Stomach (tissue), 9 donors: ENCODE measurements around the gene TOM1L1. TPM values are rescaled to one million over a fixed set of nuclear protein-coding genes. Genes with fewer than 3 reads are reported as not detected.

Source experiments
- DNase-seq, 2 donors: peaks; one replicate each; pipeline versions ENCODE4 v3.0.0 to v3.0.0-alpha.2; 2013 to 2019
- H3K27ac ChIP-seq, 5 donors: fragments of 200-600 bp in 4 of 5; sonication (generic) in 4 of 5; one replicate each; pipeline ENCODE4 v1.5.1; 2013 to 2019; ENCODE audit warnings: mild to moderate bottlenecking in 1 of 5, moderate library complexity in 1 of 5
- H3K27me3 ChIP-seq, 3 donors: fragments of 200-600 bp; sonication (generic); one replicate each; pipeline ENCODE4 v1.5.1; 2017 to 2019; ENCODE audit warnings: mixed run types in 1 of 3
- H3K36me3 ChIP-seq, 4 donors: fragments of 200-600 bp; sonication (generic); 1 replicate in 3 of 4; 2 replicates in 1 of 4; pipeline ENCODE4 v1.5.1; 2016 to 2019
- H3K4me1 ChIP-seq, 4 donors: fragments of 200-600 bp; sonication (generic); one replicate each; pipeline ENCODE4 v1.5.1; 2016 to 2019
- H3K4me3 ChIP-seq, 4 donors: fragments of 200-600 bp; sonication (generic) in 3 of 4; one replicate each; pipeline ENCODE4 v1.5.1; 2016 to 2019; ENCODE audit warnings: mild to moderate bottlenecking in 1 of 4
- H3K9me3 ChIP-seq, 4 donors: fragments of 200-600 bp; sonication (generic); one replicate each; pipeline ENCODE4 v1.5.1; 2016 to 2019
- CTCF ChIP-seq, 7 experiments: fragments of 450-650 bp in 4 of 7; fragments of 200-600 bp in 3 of 7; sonication (generic) in 3 of 7; IDR thresholded peaks; one replicate each; pipeline ENCODE4 v1.5.1; 2016 to 2019; ENCODE audit warnings: antibody characterized with exemption in 7 of 7, control low read depth in 2 of 7, mild to moderate bottlenecking in 1 of 7
- EP300 ChIP-seq: sonication (generic); formaldehyde crosslinking; IDR thresholded peaks from one replicate; pipeline ENCODE4 v1.6.1; 2017; ENCODE audit warnings: antibody characterized with exemption
- POLR2A ChIP-seq, 4 donors: fragments of 450-650 bp; IDR thresholded peaks; one replicate each; pipeline ENCODE4 v1.6.1; 2016; ENCODE audit warnings: antibody characterized with exemption in 4 of 4, control low read depth in 2 of 4, mild to moderate bottlenecking in 1 of 4, moderate library complexity in 1 of 4
- POLR2AphosphoS5 ChIP-seq, 3 donors: sonication (generic); formaldehyde crosslinking; IDR thresholded peaks; one replicate each; pipeline ENCODE4 v1.6.1; 2016; ENCODE audit warnings: antibody characterized with exemption in 3 of 3
- WGBS, 5 donors: extraction: QIAGEN DNeasy Blood & Tissue Kit in 3 of 5; methylation state at CpG; one replicate each; pipeline versions ENCODE4 v1.1.5 to v1.1.7; 2013 to 2018; 5-methylcytosine and 5-hydroxymethylcytosine counted together
- intact Hi-C: fragments of 100-400 bp; cut with DNase I; formaldehyde crosslinking; loops from one replicate; pipeline ENCODE4 v1.15.1; 2023; ENCODE audit warnings: low total_unique reads
- polyA plus RNA-seq, 3 donors: library from polyadenylated mRNA; stranded (reverse); fragments of 200-250 nt; gene quantifications; one replicate each; pipeline ENCODE4 v1.2.3, GENCODE V29; 2013
- total RNA-seq, 5 donors: library from RNA; depleted of rRNA; stranded (reverse); fragments of >200 nt; gene quantifications; one replicate each; pipeline versions ENCODE4 v1.1.0 to v1.2.3, GENCODE V29; 2014 to 2016
- donor health status: healthy with polysubstance abuse.
- donor health status: Bipolar disorder and iron deficiency.
- donor health status: healthy.

The TOM1L1 gene
- total and polyA plus RNA-seq, 8 donors, result 19.4 to 134 (median 47.6) TPM

GRCh38 chr17:54972406-54973138 lies 71.9 kb downstream of the TOM1L1 start:
- Histone ChIP-seq H3K9me3 (no peaks in the 10 kb centered on the region), H3K4me1 (peaks cover 16 to 49% (median 35%) of the 10 kb centered on the region in 4 donors), H3K36me3 (no peaks in the 10 kb centered on the region), H3K27ac (no peak overlapping the region), H3K27me3 (no peaks in the 10 kb centered on the region), H3K4me3 (no peak overlapping the region)
- WGBS, 5 donors, result 50 to 74% (median 58%) methylated on average over 3 of the region's 3 CpGs
- no peak for DNase-seq
- intact Hi-C loops, result no loop called here
- TF ChIP-seq POLR2A (IDR thresholded peaks at IDR 0.05) (no peak), EP300 (no peak), CTCF (IDR thresholded peaks at IDR 0.05) (no peak), POLR2AphosphoS5 (IDR thresholded peaks at IDR 0.05) (no peak)

GRCh38 chr17:54974759-54975158 lies 74.1 kb downstream of the TOM1L1 start:
- Histone ChIP-seq H3K27me3 (no peaks in the 10 kb centered on the region), H3K4me1 (peaks cover 5 to 38% (median 28%) of the 10 kb centered on the region in 4 donors), H3K9me3 (peaks cover 0 to 4% (median 0%) of the 10 kb centered on the region in 4 donors), H3K27ac (no peak overlapping the region), H3K4me3 (no peak overlapping the region), H3K36me3 (no peaks in the 10 kb centered on the region)
- 71 to 81% (median 75%) methylated on average over 3 of the region's 3 CpGs for WGBS, 5 donors
- no peak for DNase-seq
- intact Hi-C loops, result no loop called here
- no peak for TF ChIP-seq POLR2AphosphoS5 (IDR thresholded peaks at IDR 0.05)
- TF ChIP-seq CTCF (IDR thresholded peaks at IDR 0.05), result no peak
- TF ChIP-seq EP300, result no peak
- no peak for TF ChIP-seq POLR2A (IDR thresholded peaks at IDR 0.05)

- DNase-seq, result no peak
- intact Hi-C loops, result no loop called here
- WGBS, 5 donors, result 84 to 95% (median 93%) methylated on average over 3 of the region's 3 CpGs
These were observed 75.7 kb downstream of the TOM1L1 start for GRCh38 chr17:54976316-54976715.

GRCh38 chr17:54977744-54978143 lies 77.1 kb downstream of the TOM1L1 start:
- no peak overlapping the region for H3K27ac ChIP-seq
- intact Hi-C loops, result no loop called here
- H3K4me1 ChIP-seq, result peaks cover 0 to 23% (median 13%) of the 10 kb centered on the region in 4 donors
- no peaks in the 10 kb centered on the region for H3K27me3 ChIP-seq
- TF ChIP-seq EP300 (no peak), CTCF (IDR thresholded peaks at IDR 0.05) (no peak), POLR2AphosphoS5 (IDR thresholded peaks at IDR 0.05) (no peak)
- H3K36me3 ChIP-seq, result peaks cover 0 to 5% (median 0%) of the 10 kb centered on the region in 4 donors
- peaks cover 0 to 12% (median 3%) of the 10 kb centered on the region in 4 donors for H3K9me3 ChIP-seq
- 90 to 96% (median 94%) methylated on average over 2 of the region's 2 CpGs for WGBS, 5 donors
- H3K4me3 ChIP-seq, result no peak overlapping the region
- DNase-seq, result no peak

More at GRCh38 chr17:54976316-54976715, 75.7 kb downstream of the TOM1L1 start:
- H3K27me3 ChIP-seq, result no peaks in the 10 kb centered on the region
- H3K36me3 ChIP-seq, result peaks cover 0 to 5% (median 0%) of the 10 kb centered on the region in 4 donors
- peaks cover 0 to 12% (median 3%) of the 10 kb centered on the region in 4 donors for H3K9me3 ChIP-seq
- H3K4me1 ChIP-seq, result peaks cover 0 to 25% (median 18%) of the 10 kb centered on the region in 4 donors
- no peak overlapping the region for H3K4me3 ChIP-seq
- H3K27ac ChIP-seq, result no peak overlapping the region
- TF ChIP-seq EP300, result no peak
- no peak for TF ChIP-seq CTCF (IDR thresholded peaks at IDR 0.05)
- TF ChIP-seq POLR2A (IDR thresholded peaks at IDR 0.05), result no peak
- TF ChIP-seq POLR2AphosphoS5 (IDR thresholded peaks at IDR 0.05), result no peak
